Astrocyte (in vitro differentiated cells and primary cell): ENCODE data around the gene PCSK5. TPM values are rescaled to one million over a fixed set of nuclear protein-coding genes. Genes with fewer than 3 reads are reported as not detected.

ENCODE experiments used
- DNase-seq: peaks from one replicate; pipeline ENCODE4 v3.0.0-alpha.2; 2010; ENCODE audit warnings: low read depth
- FAIRE-seq: peaks from 2 replicates; lab custom pipeline; 2011; peaks lifted over from hg19 to GRCh38; lab: Jason Lieb, UNC
- H2AFZ ChIP-seq: 2 replicates; pipeline ENCODE4 v1.6.0; 2012; ENCODE audit warnings: low read depth, low read length, inconsistent platforms
- H3K27ac ChIP-seq: 2 replicates; pipeline ENCODE4 v1.5.1; 2011; ENCODE audit warnings: low read depth, low read length, inconsistent platforms
- H3K27me3 ChIP-seq: 2 replicates; pipeline ENCODE4 v1.6.0; 2011; ENCODE audit warnings: low read length, inconsistent platforms; ENCODE audit not compliant: insufficient read depth
- H3K36me3 ChIP-seq: 2 replicates; pipeline ENCODE4 v1.5.1; 2011; ENCODE audit warnings: low read length, inconsistent platforms; ENCODE audit not compliant: insufficient read depth
- H3K4me1 ChIP-seq: 2 replicates; pipeline ENCODE4 v1.5.1; 2011; ENCODE audit warnings: low read length, inconsistent platforms; ENCODE audit not compliant: insufficient read depth
- H3K4me2 ChIP-seq: 2 replicates; pipeline ENCODE4 v1.6.0; 2012; ENCODE audit warnings: low read length, inconsistent platforms
- H3K4me3 ChIP-seq: 2 replicates; pipeline ENCODE4 v1.5.1; 2011; ENCODE audit warnings: low read depth, mild to moderate bottlenecking, low read length, inconsistent platforms; ENCODE audit not compliant: insufficient read depth
- H3K79me2 ChIP-seq: 2 replicates; pipeline ENCODE4 v1.6.0; 2012; ENCODE audit warnings: mild to moderate bottlenecking, low read length, inconsistent platforms; ENCODE audit not compliant: insufficient read depth
- H3K9ac ChIP-seq: 2 replicates; pipeline ENCODE4 v1.6.0; 2012; ENCODE audit warnings: mild to moderate bottlenecking, low read length, inconsistent platforms
- H3K9me3 ChIP-seq: 2 replicates; pipeline ENCODE4 v1.5.1; 2012; ENCODE audit warnings: low read depth, mild to moderate bottlenecking, low read length, inconsistent platforms; ENCODE audit not compliant: insufficient read depth
- H4K20me1 ChIP-seq: 2 replicates; pipeline ENCODE4 v1.6.0; 2012; ENCODE audit warnings: low read length, inconsistent platforms; ENCODE audit not compliant: insufficient read depth
- H3K27ac Mint-ChIP-seq: one replicate; pipeline ENCODE4 v1.8.0; 2021; ENCODE audit warnings: mild to moderate bottlenecking, mixed read lengths; ENCODE audit not compliant: unreplicated experiment
- H3K27me3 Mint-ChIP-seq: one replicate; pipeline ENCODE4 v1.8.0; 2021; ENCODE audit warnings: low read depth, mixed read lengths; ENCODE audit not compliant: unreplicated experiment
- H3K36me3 Mint-ChIP-seq: one replicate; pipeline ENCODE4 v1.8.0; 2021; ENCODE audit warnings: low read depth, mixed read lengths; ENCODE audit not compliant: unreplicated experiment
- H3K4me1 Mint-ChIP-seq: one replicate; pipeline ENCODE4 v1.8.0; 2021; ENCODE audit warnings: low read depth, mixed read lengths; ENCODE audit not compliant: unreplicated experiment
- H3K4me3 Mint-ChIP-seq: one replicate; pipeline ENCODE4 v1.8.0; 2021; ENCODE audit warnings: mild to moderate bottlenecking, moderate library complexity, mixed read lengths; ENCODE audit not compliant: unreplicated experiment
- H3K9me3 Mint-ChIP-seq: one replicate; pipeline ENCODE4 v1.8.0; 2021; ENCODE audit warnings: mild to moderate bottlenecking, mixed read lengths; ENCODE audit not compliant: unreplicated experiment
- CTCF ChIP-seq: IDR thresholded peaks from 2 replicates; pipeline ENCODE4 v1.5.1; 2011; ENCODE audit warnings: low read depth, mild to moderate bottlenecking, inconsistent platforms, low read length, moderate library complexity; ENCODE audit not compliant: insufficient read depth
- EZH2 ChIP-seq: IDR thresholded peaks from 2 replicates; pipeline ENCODE4 v1.6.1; 2012; ENCODE audit warnings: mild to moderate bottlenecking, low read length, inconsistent platforms; ENCODE audit not compliant: insufficient read depth
- total RNA-seq: library from RNA; stranded (reverse); gene quantifications from 2 replicates; pipeline ENCODE4 v1.2.1, GENCODE V29; 2021

PCSK5 gene
- total RNA-seq, 1 donor from 2014 or later = 13.1 TPM

GRCh38 chr9:75869236-75869635, 21.2 kb upstream of the PCSK5 start:
- Mint-ChIP-seq H3K4me3 (no peak overlapping the region), H3K4me1 (no peaks in the 10 kb centered on the region), H3K27ac (no peak overlapping the region), H3K36me3 (no peaks in the 10 kb centered on the region), H3K9me3 (no peaks in the 10 kb centered on the region), H3K27me3 (no peaks in the 10 kb centered on the region)
- no peaks in the 10 kb centered on the region for H3K27me3 ChIP-seq
- H3K4me1 ChIP-seq = no peaks in the 10 kb centered on the region
- H3K79me2 ChIP-seq = no peaks in the 10 kb centered on the region
- no peak overlapping the region for H3K9ac ChIP-seq
- no peak overlapping the region for H2AFZ ChIP-seq
- H3K4me2 ChIP-seq = no peak overlapping the region
- FAIRE-seq (no peak), DNase-seq (no peak)
- H3K4me3 ChIP-seq = no peak overlapping the region
- no peaks in the 10 kb centered on the region for H3K9me3 ChIP-seq
- no peak for TF ChIP-seq CTCF
- TF ChIP-seq EZH2 = no peak
- H4K20me1 ChIP-seq = no peaks in the 10 kb centered on the region
- H3K27ac ChIP-seq = no peak overlapping the region
- no peaks in the 10 kb centered on the region for H3K36me3 ChIP-seq

- Histone ChIP-seq H3K4me2 (no peak overlapping the region), H4K20me1 (no peaks in the 10 kb centered on the region), H3K9ac (no peak overlapping the region), H3K79me2 (no peaks in the 10 kb centered on the region), H3K4me1 (no peaks in the 10 kb centered on the region), H3K36me3 (no peaks in the 10 kb centered on the region), H3K27me3 (no peaks in the 10 kb centered on the region), H3K27ac (no peak overlapping the region), H3K9me3 (no peaks in the 10 kb centered on the region), H3K4me3 (no peak overlapping the region), H2AFZ (no peak overlapping the region)
- Mint-ChIP-seq H3K4me1 (no peaks in the 10 kb centered on the region), H3K9me3 (no peaks in the 10 kb centered on the region), H3K27ac (no peak overlapping the region), H3K27me3 (no peaks in the 10 kb centered on the region), H3K36me3 (no peaks in the 10 kb centered on the region), H3K4me3 (no peak overlapping the region)
- no peak for DNase-seq
- no peak for FAIRE-seq
- TF ChIP-seq EZH2 (no peak), CTCF (no peak)
Measured at GRCh38 chr9:75870450-75870849, 20.0 kb upstream of the PCSK5 start.

- Histone ChIP-seq H3K36me3 (no peaks in the 10 kb centered on the region), H3K4me3 (no peak overlapping the region), H2AFZ (no peak overlapping the region), H3K4me2 (no peak overlapping the region), H3K27me3 (no peaks in the 10 kb centered on the region), H3K79me2 (no peaks in the 10 kb centered on the region), H3K27ac (no peak overlapping the region), H3K9ac (no peak overlapping the region), H3K9me3 (no peaks in the 10 kb centered on the region), H4K20me1 (no peaks in the 10 kb centered on the region), H3K4me1 (no peaks in the 10 kb centered on the region)
- Mint-ChIP-seq H3K4me1 (no peaks in the 10 kb centered on the region), H3K9me3 (no peaks in the 10 kb centered on the region), H3K27ac (no peak overlapping the region), H3K4me3 (no peak overlapping the region), H3K27me3 (no peaks in the 10 kb centered on the region), H3K36me3 (no peaks in the 10 kb centered on the region)
- no peak for FAIRE-seq
- TF ChIP-seq CTCF (no peak), EZH2 (no peak)
- DNase-seq = no peak
Measured at GRCh38 chr9:75871624-75872023, 18.8 kb upstream of the PCSK5 start.
